HCT116 (cell line): ENCODE data around the gene HMGCLL1. TPM values are rescaled to one million over a fixed set of nuclear protein-coding genes. Genes with fewer than 3 reads are reported as not detected.

Experiments used
- ATAC-seq: fragments of 200-7000 bp; cut with Tn5 transposase; 2 replicates; pipeline ENCODE4 v1.9.1; 2020; ENCODE audit warnings: mild to moderate bottlenecking, moderate library complexity
- BruUV-seq: library from RNA; stranded (reverse); fragments of 400-500 nt; replicated peaks from 2 replicates; lab custom pipeline; 2021; lab: Mats Ljungman, UMichigan
- CTCF ChIA-PET: fragments of 300-600 bp; sonication (Branson Sonifier 250); formaldehyde crosslinking; loops from one replicate; lab custom pipeline; 2021; ENCODE audit warnings: antibody characterized with exemption; lab: Charles Lee
- POLR2A ChIA-PET: fragments of 300-600, 350-600 bp; sonication (Branson Sonifier 250); formaldehyde crosslinking; loops from one replicate; lab custom pipeline; 2021; ENCODE audit warnings: antibody characterized with exemption; lab: Charles Lee
- RAD21 ChIA-PET, 2 experiments: fragments of 300-600 bp; sonication (Branson Sonifier 250); formaldehyde crosslinking; loops; one replicate each; lab custom pipeline; 2023; ENCODE audit warnings: low total read pairs in 2 of 2; ENCODE audit not compliant: uncharacterized antibody in 2 of 2, unreplicated experiment in 2 of 2, low non-redundant PET in 1 of 2; lab: Charles Lee
- DNase-seq: peaks from one replicate; pipeline ENCODE4 v3.0.0-alpha.2; 2010; ENCODE audit warnings: low read depth, low spot score
- H2AFZ ChIP-seq: fragments of 200-600 bp; shearing (Covaris generic), sonication (generic); 2 replicates; pipeline ENCODE4 v1.6.1; 2017; ENCODE audit warnings: low read depth, mixed run types, mixed read lengths, antibody characterized with exemption, low read length; ENCODE audit not compliant: poor library complexity, severe bottlenecking
- H3K27ac ChIP-seq: 2 replicates; pipeline ENCODE4 v1.5.1; 2012; ENCODE audit warnings: low read depth, low read length
- H3K27me3 ChIP-seq: fragments of 200-600 bp; sonication (generic); 2 replicates; pipeline ENCODE4 v1.6.1; 2016; ENCODE audit warnings: mixed run types, low read length, mixed read lengths; ENCODE audit not compliant: insufficient read depth
- H3K36me3 ChIP-seq, 2 experiments: fragments of 200-500 bp in 1 of 2; fragments of 200-600 bp in 1 of 2; sonication (Bioruptor generic) in 1 of 2; sonication (generic) in 1 of 2; 2 replicates each; pipeline versions ENCODE4 v1.5.1 to v1.6.1; 2014 to 2016; ENCODE audit warnings: low read length in 2 of 2, inconsistent platforms in 1 of 2, mixed read lengths in 1 of 2, mixed run types in 1 of 2; ENCODE audit not compliant: insufficient read depth in 2 of 2, control insufficient read depth in 1 of 2
- H3K4me1 ChIP-seq, 2 experiments: fragments of 200-600 bp in 1 of 2; sonication (generic) in 1 of 2; 2 replicates each; pipeline versions ENCODE4 v1.5.1 to v1.6.1; 2012 to 2017; ENCODE audit warnings: low read length in 2 of 2, inconsistent platforms in 1 of 2, mild to moderate bottlenecking in 1 of 2, mixed read lengths in 1 of 2, mixed run types in 1 of 2, moderate library complexity in 1 of 2; ENCODE audit not compliant: insufficient read depth in 2 of 2, control insufficient read depth in 1 of 2
- H3K4me2 ChIP-seq: fragments of 200-600 bp; sonication (generic); 2 replicates; pipeline ENCODE4 v1.6.1; 2017; ENCODE audit warnings: mixed run types, low read length, mixed read lengths
- H3K4me3 ChIP-seq, 2 experiments: fragments of 200-600 bp in 1 of 2; sonication (generic) in 1 of 2; replicated peaks in 1 of 2; 2 replicates each; pipeline ENCODE4 v1.5.1; 2011 to 2016; ENCODE audit warnings: low read length in 2 of 2, control low read depth in 1 of 2, low read depth in 1 of 2, mild to moderate bottlenecking in 1 of 2, mixed read lengths in 1 of 2, mixed run types in 1 of 2
- H3K79me2 ChIP-seq: fragments of 200-600 bp; sonication (generic); 2 replicates; pipeline ENCODE4 v1.6.1; 2017; ENCODE audit warnings: mild to moderate bottlenecking, mixed run types, low read length, moderate library complexity, mixed read lengths; ENCODE audit not compliant: insufficient read depth
- H3K9ac ChIP-seq: fragments of 200-600 bp; sonication (generic); 2 replicates; pipeline ENCODE4 v1.6.1; 2016; ENCODE audit warnings: low read length, mixed read lengths
- H3K9me2 ChIP-seq: fragments of 200-600 bp; sonication (generic), shearing (Covaris generic); 2 replicates; pipeline ENCODE4 v1.6.1; 2017; ENCODE audit warnings: mixed run types, mild to moderate bottlenecking, moderate library complexity; ENCODE audit not compliant: insufficient read depth
- H3K9me3 ChIP-seq, 2 experiments: fragments of 200-500 bp in 1 of 2; fragments of 200-600 bp in 1 of 2; sonication (Bioruptor generic) in 1 of 2; sonication (generic) in 1 of 2; 2 replicates each; pipeline ENCODE4 v1.6.1; 2014 to 2017; ENCODE audit warnings: low read length in 2 of 2, mixed read lengths in 2 of 2, inconsistent platforms in 1 of 2, low read depth in 1 of 2, mild to moderate bottlenecking in 1 of 2, mixed run types in 1 of 2, moderate library complexity in 1 of 2; ENCODE audit not compliant: control insufficient read depth in 1 of 2, insufficient read depth in 1 of 2
- H4K20me1 ChIP-seq: fragments of 200-600 bp; sonication (generic), shearing (Covaris generic); 2 replicates; pipeline ENCODE4 v1.6.1; 2017; ENCODE audit warnings: mixed run types, mild to moderate bottlenecking, moderate library complexity; ENCODE audit not compliant: insufficient read depth
- CBX3 ChIP-seq: IDR thresholded peaks from 2 replicates; pipeline ENCODE4 v1.6.1; 2012; ENCODE audit warnings: low read depth
- CEBPB ChIP-seq: IDR thresholded peaks from 2 replicates; pipeline ENCODE4 v1.6.1; 2012; ENCODE audit warnings: low read depth
- EGR1 ChIP-seq: IDR thresholded peaks from 2 replicates; pipeline ENCODE4 v1.6.1; 2012; ENCODE audit warnings: low read depth
- EZH2 ChIP-seq: fragments of 200-600 bp; sonication (generic); IDR thresholded peaks from 2 replicates; pipeline ENCODE4 v1.6.1; 2017; ENCODE audit warnings: antibody characterized with exemption, mixed run types
- FOSL1 ChIP-seq: IDR thresholded peaks from 2 replicates; pipeline ENCODE4 v1.6.1; 2012; ENCODE audit warnings: low read depth
- MAX ChIP-seq: IDR thresholded peaks from 2 replicates; pipeline ENCODE4 v1.6.1; 2012
- POLR2A ChIP-seq: IDR thresholded peaks from 2 replicates; pipeline ENCODE4 v1.7.0; 2011; ENCODE audit warnings: borderline replicate concordance; ENCODE audit not compliant: insufficient read depth, insufficient read length; ENCODE audit errors: extremely low read depth
- POLR2AphosphoS5 ChIP-seq: IDR thresholded peaks from 2 replicates; pipeline ENCODE4 v1.6.1; 2011; ENCODE audit warnings: mild to moderate bottlenecking, low read depth, low read length, moderate library complexity
- REST ChIP-seq: IDR thresholded peaks from 2 replicates; pipeline ENCODE4 v1.6.1; 2012; ENCODE audit warnings: low read depth
- SIN3A ChIP-seq: IDR thresholded peaks from 2 replicates; pipeline ENCODE4 v1.6.1; 2012; ENCODE audit warnings: low read depth
- SRF ChIP-seq: IDR thresholded peaks from 2 replicates; pipeline ENCODE4 v1.6.1; 2012; ENCODE audit warnings: low read depth
- TCF7L2 ChIP-seq: IDR thresholded peaks from 2 replicates; pipeline ENCODE4 v1.7.0; 2011; ENCODE audit warnings: borderline replicate concordance, inconsistent platforms; ENCODE audit not compliant: insufficient read depth, insufficient read length; ENCODE audit errors: extremely low read depth
- YY1 ChIP-seq: IDR thresholded peaks from 2 replicates; pipeline ENCODE4 v1.6.1; 2011; ENCODE audit warnings: low read length, low read depth, moderate library complexity, mild to moderate bottlenecking; ENCODE audit not compliant: insufficient replicate concordance; ENCODE audit errors: extremely low read depth
- ZFX ChIP-seq: fragments of 450-650 bp; IDR thresholded peaks from 2 replicates; pipeline ENCODE4 v1.6.1; 2017
- ZNF274 ChIP-seq: fragments of 200-500 bp; sonication (Bioruptor generic); IDR thresholded peaks from 2 replicates; pipeline ENCODE4 v1.6.1; 2014; ENCODE audit warnings: mild to moderate bottlenecking, low read depth, low read length, inconsistent platforms
- intact Hi-C: fragments of 100-400 bp; cut with micrococcal nuclease; formaldehyde crosslinking; loops from 2 replicates; pipeline ENCODE4 v1.10.0; 2022
- total RNA-seq: library from RNA; stranded (reverse); gene quantifications from one replicate; pipeline ENCODE4 v1.2.1, GENCODE V29; 2021; ENCODE audit not compliant: unreplicated experiment
- TF ChIP-seq, protein P1 (sequence below), 3 experiments: fragments of 200-600 bp in 1 of 3; sonication (generic) in 1 of 3; IDR thresholded peaks in 2 of 3; conservative IDR thresholded peaks in 1 of 3; 2 replicates each; pipeline ENCODE4 v1.5.1; 2012 to 2017; ENCODE audit warnings: low read depth in 2 of 3, low read length in 2 of 3, antibody characterized with exemption in 1 of 3, borderline replicate concordance in 1 of 3, control low read depth in 1 of 3, mild to moderate bottlenecking in 1 of 3, mixed read lengths in 1 of 3, mixed run types in 1 of 3, moderate library complexity in 1 of 3; ENCODE audit not compliant: insufficient read depth in 1 of 3

Gene HMGCLL1
- total RNA-seq, 1 experiment from 2014 or later, result not detected

DNA sequence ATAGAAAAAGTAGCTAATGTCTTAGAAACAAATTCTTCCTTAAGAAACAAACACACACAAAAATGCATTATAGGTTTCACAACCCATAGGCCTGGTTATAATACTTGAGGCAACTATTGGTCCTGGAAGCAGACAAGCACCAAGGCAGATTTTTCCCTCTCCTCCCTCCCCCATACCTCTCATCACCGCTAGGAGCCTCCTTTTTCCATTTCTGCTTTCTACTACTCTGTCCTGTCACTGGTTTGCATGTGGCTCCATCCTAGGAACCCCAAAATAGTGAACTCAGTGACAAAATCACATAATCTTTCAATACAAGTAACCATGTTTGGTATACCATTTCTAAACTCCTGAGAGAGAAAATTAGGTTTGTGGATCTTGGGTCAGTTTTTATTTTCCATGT lies 66.1 kb downstream of the HMGCLL1 start:
- Histone ChIP-seq H3K9me2 (no peaks in the 10 kb centered on the region), H3K79me2 (no peaks in the 10 kb centered on the region), H3K9ac (no peak overlapping the region), H3K27ac (no peak overlapping the region), H3K4me3 (no peak overlapping the region), H4K20me1 (no peaks in the 10 kb centered on the region), H3K36me3 (no peaks in the 10 kb centered on the region), H2AFZ (no peak overlapping the region), H3K4me1 (no peaks in the 10 kb centered on the region), H3K4me2 (no peak overlapping the region), H3K9me3 (no peaks in the 10 kb centered on the region), H3K27me3 (peaks cover 7% of the 10 kb centered on the region; the same call in 1 of the 2 replicates)
- intact Hi-C loops, result no loop called here
- ChIA-PET POLR2A (no interaction called here), RAD21 (no interaction called here), CTCF (no interaction called here)
- TF ChIP-seq POLR2AphosphoS5, result no peak
- no peak for TF ChIP-seq MAX
- TF ChIP-seq, protein P1, sequence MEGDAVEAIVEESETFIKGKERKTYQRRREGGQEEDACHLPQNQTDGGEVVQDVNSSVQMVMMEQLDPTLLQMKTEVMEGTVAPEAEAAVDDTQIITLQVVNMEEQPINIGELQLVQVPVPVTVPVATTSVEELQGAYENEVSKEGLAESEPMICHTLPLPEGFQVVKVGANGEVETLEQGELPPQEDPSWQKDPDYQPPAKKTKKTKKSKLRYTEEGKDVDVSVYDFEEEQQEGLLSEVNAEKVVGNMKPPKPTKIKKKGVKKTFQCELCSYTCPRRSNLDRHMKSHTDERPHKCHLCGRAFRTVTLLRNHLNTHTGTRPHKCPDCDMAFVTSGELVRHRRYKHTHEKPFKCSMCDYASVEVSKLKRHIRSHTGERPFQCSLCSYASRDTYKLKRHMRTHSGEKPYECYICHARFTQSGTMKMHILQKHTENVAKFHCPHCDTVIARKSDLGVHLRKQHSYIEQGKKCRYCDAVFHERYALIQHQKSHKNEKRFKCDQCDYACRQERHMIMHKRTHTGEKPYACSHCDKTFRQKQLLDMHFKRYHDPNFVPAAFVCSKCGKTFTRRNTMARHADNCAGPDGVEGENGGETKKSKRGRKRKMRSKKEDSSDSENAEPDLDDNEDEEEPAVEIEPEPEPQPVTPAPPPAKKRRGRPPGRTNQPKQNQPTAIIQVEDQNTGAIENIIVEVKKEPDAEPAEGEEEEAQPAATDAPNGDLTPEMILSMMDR (IDR thresholded peaks at IDR 0.05 in 2 of 3, conservative IDR thresholded peaks at IDR 0.05 in 1 of 3; ENCODE audit: borderline replicate concordance in 1 of 3, insufficient read depth in 1 of 3, low read depth in 2 of 3, low read length in 2 of 3), result peak in 2 of 3 experiments; percentile 42 to 46; a peak in 4 of 6 replicates
- ATAC-seq (peak; percentile 72), DNase-seq (no peak)
- BruUV-seq, result no TSS peak

DNA sequence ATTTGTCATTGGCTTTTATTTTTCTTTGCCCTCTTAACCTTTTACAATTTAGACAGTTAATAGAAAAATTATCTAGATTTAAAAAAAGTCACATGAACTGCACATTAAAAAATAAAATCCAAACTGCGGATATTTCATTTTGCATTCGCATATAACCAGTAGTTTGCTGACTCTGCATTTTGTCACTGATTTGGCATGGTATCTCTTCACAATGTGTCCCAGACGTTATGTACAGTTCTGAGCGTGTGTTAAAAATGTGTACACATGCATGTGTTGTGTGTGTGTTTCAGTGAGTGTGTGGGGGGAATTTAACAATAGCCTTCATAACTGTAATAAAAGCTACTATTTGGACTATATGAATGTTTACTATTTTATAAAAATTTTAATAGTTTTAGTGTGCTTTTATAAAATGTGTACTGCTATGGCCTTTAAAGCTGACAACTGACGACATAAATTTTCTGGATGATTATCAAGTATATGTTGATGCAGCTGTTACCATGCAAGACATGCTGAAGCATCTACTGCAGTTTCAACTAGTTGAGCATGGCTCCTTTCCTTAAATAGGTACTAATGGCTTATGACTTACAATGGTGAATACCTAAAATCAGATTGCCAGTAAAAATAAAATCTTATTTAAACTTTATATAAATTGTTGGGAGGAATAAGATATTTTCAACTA lies 67.7 kb downstream of the HMGCLL1 start:
- no peak overlapping the region for H3K27ac ChIP-seq
- no peaks in the 10 kb centered on the region for H3K9me2 ChIP-seq
- H4K20me1 ChIP-seq, result no peaks in the 10 kb centered on the region
- ChIA-PET CTCF (no interaction called here), POLR2A (no interaction called here), RAD21 (no interaction called here)
- H3K79me2 ChIP-seq, result no peaks in the 10 kb centered on the region
- DNase-seq, result no peak
- BruUV-seq, result no TSS peak
- no peak overlapping the region for H3K4me2 ChIP-seq
- H3K36me3 ChIP-seq, result no peaks in the 10 kb centered on the region
- no peaks in the 10 kb centered on the region for H3K4me1 ChIP-seq
- H2AFZ ChIP-seq, result no peak overlapping the region
- H3K27me3 ChIP-seq, result peaks cover under 1% of the 10 kb centered on the region; the same call in 1 of the 2 replicates
- intact Hi-C loops, result no loop called here
- no peak overlapping the region for H3K4me3 ChIP-seq
- no peaks in the 10 kb centered on the region for H3K9me3 ChIP-seq
- no peak for ATAC-seq
- H3K9ac ChIP-seq, result no peak overlapping the region
- no peak for TF ChIP-seq CEBPB
- TF ChIP-seq EGR1, result no peak
- no peak for TF ChIP-seq FOSL1
- no peak for TF ChIP-seq TCF7L2
- no peak for TF ChIP-seq ZNF274
- TF ChIP-seq ZFX, result no peak
- TF ChIP-seq REST, result no peak
- no peak for TF ChIP-seq POLR2A
- TF ChIP-seq YY1, result no peak
- TF ChIP-seq SIN3A, result no peak
- no peak for TF ChIP-seq CBX3
- no peak for TF ChIP-seq EZH2
- TF ChIP-seq SRF, result no peak
